GM12865 (cell line): Measurements from ENCODE around the gene WDR17.

Experiments
- DNase-seq: peaks from one replicate; pipeline ENCODE4 v3.0.0; 2010; ENCODE audit warnings: low read depth
- H3K4me3 ChIP-seq: 2 replicates; pipeline ENCODE4 v1.5.1; 2011; ENCODE audit warnings: mild to moderate bottlenecking, low read depth, low read length, control low read depth
- TF ChIP-seq, protein P1 (sequence below): IDR thresholded peaks from 2 replicates; pipeline ENCODE4 v1.5.1; 2011; ENCODE audit warnings: low read length, control low read depth, low read depth, inconsistent platforms; ENCODE audit not compliant: insufficient read depth; ENCODE audit errors: missing control alignments

The WDR17 gene

GRCh38 chr4:176186067-176186466, 120.4 kb downstream of the WDR17 start:
- DNase-seq, result no peak
- TF ChIP-seq, protein P1, sequence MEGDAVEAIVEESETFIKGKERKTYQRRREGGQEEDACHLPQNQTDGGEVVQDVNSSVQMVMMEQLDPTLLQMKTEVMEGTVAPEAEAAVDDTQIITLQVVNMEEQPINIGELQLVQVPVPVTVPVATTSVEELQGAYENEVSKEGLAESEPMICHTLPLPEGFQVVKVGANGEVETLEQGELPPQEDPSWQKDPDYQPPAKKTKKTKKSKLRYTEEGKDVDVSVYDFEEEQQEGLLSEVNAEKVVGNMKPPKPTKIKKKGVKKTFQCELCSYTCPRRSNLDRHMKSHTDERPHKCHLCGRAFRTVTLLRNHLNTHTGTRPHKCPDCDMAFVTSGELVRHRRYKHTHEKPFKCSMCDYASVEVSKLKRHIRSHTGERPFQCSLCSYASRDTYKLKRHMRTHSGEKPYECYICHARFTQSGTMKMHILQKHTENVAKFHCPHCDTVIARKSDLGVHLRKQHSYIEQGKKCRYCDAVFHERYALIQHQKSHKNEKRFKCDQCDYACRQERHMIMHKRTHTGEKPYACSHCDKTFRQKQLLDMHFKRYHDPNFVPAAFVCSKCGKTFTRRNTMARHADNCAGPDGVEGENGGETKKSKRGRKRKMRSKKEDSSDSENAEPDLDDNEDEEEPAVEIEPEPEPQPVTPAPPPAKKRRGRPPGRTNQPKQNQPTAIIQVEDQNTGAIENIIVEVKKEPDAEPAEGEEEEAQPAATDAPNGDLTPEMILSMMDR, result no peak
- H3K4me3 ChIP-seq, result no peak overlapping the region

DNA sequence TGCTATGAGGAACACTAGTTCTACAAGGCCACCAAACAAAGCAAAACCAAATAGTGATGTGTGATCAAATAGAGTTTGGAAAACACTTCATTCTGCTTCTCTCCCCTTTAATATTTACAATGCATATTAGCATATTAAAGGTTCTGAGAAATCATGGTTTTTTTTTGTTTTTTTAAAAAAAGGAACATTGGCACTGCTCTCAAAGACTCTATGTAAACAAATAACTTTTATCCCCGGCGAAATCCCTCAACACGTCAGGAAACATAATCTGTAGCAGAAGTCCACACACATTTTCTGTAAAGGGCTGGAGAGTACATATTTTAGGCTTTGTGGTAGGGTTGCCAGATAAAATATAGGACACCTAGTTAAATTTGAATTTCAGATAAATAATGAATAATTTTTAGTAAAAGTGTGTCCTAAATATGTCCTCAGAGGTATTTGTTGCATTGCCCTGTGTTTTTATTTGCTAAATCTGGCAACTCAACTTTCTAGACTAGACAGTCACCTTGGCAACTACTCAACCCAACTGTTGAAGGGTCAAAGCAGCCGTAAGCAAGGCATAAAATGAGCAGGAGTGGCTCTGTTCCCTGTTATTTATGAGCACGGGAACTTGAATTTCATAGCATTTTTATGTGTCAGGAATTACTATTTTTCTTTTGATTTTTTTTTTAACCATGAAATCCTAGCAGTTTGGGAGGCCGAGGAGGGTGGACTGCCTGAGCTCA, 121.2 kb downstream of the WDR17 start:
- no peak overlapping the region for H3K4me3 ChIP-seq
- no peak for DNase-seq
- TF ChIP-seq, protein P1, result no peak

- TF ChIP-seq, protein P1, result no peak
- DNase-seq, result no peak
- no peak overlapping the region for H3K4me3 ChIP-seq
Observed at GRCh38 chr4:176187624-176188023, 122.0 kb downstream of the WDR17 start.

- no peak overlapping the region for H3K4me3 ChIP-seq
- no peak for DNase-seq
- TF ChIP-seq, protein P1, result no peak
Observed at GRCh38 chr4:176188654-176189053, 123.0 kb downstream of the WDR17 start.

DNA sequence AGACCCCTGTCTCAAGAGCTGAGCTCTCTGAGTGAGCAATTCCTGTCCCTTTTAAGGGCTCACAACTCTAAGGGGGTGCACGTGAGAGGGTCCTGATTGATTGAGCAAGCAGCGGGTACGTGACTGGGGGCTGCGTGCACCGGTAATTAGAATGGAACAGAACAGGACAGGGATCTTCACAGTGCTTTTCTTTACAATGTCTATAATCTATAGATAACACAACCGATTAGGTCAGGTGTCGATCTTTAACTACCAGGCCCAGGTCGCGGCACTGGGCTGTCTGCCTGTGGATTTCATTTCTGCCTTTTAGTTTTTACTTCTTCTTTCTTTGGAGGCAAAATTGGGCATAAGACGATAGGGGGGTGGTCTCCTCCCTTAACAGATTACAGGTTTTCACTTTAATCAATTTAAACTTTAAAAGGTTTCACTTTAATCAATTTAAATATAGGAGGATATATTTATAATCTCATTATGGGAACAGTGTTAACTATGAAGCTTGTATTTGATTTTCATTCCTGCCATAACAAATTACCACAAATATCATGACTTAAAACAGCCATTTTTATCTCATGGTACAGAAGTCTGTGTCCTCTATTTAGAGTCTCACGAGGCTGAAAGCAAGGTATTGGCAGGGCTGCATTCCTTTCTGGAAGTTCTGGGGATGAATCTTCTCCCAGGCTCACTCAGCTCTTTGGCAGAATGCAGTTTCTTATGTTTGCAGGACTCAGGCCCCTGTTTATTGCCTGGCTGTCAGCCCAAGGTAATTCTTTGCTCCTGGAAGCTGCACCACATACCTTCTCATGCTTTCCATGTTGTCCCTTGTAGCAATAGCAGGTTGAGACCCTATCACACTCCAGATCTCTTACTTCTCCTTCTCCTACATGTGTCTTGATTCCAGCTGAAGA, 124.5 kb downstream of the WDR17 start:
- no peak for DNase-seq
- H3K4me3 ChIP-seq, result no peak overlapping the region
- TF ChIP-seq, protein P1, result no peak

DNA sequence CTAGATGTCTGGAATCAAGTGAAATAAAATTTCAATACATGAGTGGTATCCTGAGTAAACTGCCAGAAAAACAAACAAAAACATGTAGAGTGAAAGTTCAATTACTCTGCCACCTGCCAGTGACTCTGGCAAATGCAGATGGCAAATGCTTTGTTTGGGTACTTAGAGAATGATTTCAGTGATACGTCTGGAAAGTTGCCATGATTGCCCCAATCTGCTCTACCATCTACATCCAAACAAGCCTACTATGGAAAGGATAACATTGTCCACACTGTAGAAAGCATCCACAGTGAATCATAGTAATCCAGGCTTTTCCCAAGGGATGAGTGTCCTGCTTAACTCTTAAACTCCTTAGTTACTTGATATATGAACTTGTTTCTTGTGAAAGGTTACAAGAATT, 126.3 kb downstream of the WDR17 start:
- H3K4me3 ChIP-seq, result no peak overlapping the region
- TF ChIP-seq, protein P1, result no peak
- no peak for DNase-seq
